KMS-11 (cell line): ENCODE results near the gene HMG20A.

Experiments
- H2AFZ ChIP-seq: fragments of 200-600 bp; sonication (generic); 2 replicates; pipeline ENCODE4 v1.6.1; 2016; ENCODE audit warnings: antibody characterized with exemption, mixed run types, low read depth
- H3K27ac ChIP-seq: fragments of 200-600 bp; sonication (generic); 2 replicates; pipeline ENCODE4 v1.6.1; 2016; ENCODE audit warnings: mild to moderate bottlenecking, mixed run types
- H3K27me3 ChIP-seq: fragments of 200-600 bp; sonication (generic); 2 replicates; pipeline ENCODE4 v1.6.1; 2017; ENCODE audit warnings: mild to moderate bottlenecking, low read depth, mixed run types, moderate library complexity; ENCODE audit not compliant: insufficient read depth
- H3K36me3 ChIP-seq: fragments of 200-600 bp; sonication (generic); 2 replicates; pipeline ENCODE4 v1.6.1; 2017; ENCODE audit warnings: mild to moderate bottlenecking, mixed run types; ENCODE audit not compliant: insufficient read depth
- H3K4me1 ChIP-seq: fragments of 200-600 bp; sonication (generic); 2 replicates; pipeline ENCODE4 v1.6.1; 2016; ENCODE audit warnings: mild to moderate bottlenecking, low read depth, mixed run types; ENCODE audit not compliant: poor library complexity, severe bottlenecking
- H3K4me2 ChIP-seq: fragments of 200-600 bp; sonication (generic); 2 replicates; pipeline ENCODE4 v1.7.0; 2016; ENCODE audit warnings: mild to moderate bottlenecking, mixed run types
- H3K4me3 ChIP-seq: fragments of 200-600 bp; sonication (generic); IDR thresholded peaks from 2 replicates; pipeline ENCODE4 v1.6.1; 2017; ENCODE audit warnings: low read depth, low read length, mixed read lengths; ENCODE audit not compliant: insufficient read depth
- H3K79me2 ChIP-seq: fragments of 200-600 bp; sonication (generic); 2 replicates; pipeline ENCODE4 v1.6.1; 2016; ENCODE audit warnings: low read depth, mixed run types; ENCODE audit not compliant: insufficient read depth
- H3K9ac ChIP-seq: fragments of 200-600 bp; sonication (generic); 2 replicates; pipeline ENCODE4 v1.6.1; 2016; ENCODE audit warnings: mild to moderate bottlenecking, mixed run types
- H4K20me1 ChIP-seq: fragments of 200-600 bp; sonication (generic); 2 replicates; pipeline ENCODE4 v1.6.1; 2016; ENCODE audit warnings: mild to moderate bottlenecking, mixed run types; ENCODE audit not compliant: insufficient read depth
- CTCF ChIP-seq: fragments of 200-600 bp; sonication (generic); conservative IDR thresholded peaks from 2 replicates; pipeline ENCODE4 v1.6.1; 2017; ENCODE audit warnings: low read depth, mild to moderate bottlenecking, antibody characterized with exemption, low read length, moderate library complexity, mixed read lengths

The HMG20A gene

GRCh38 chr15:77532846-77533245 lies 112.2 kb downstream of the HMG20A start:
- Histone ChIP-seq H3K4me3 (no peak overlapping the region), H4K20me1 (no peaks in the 10 kb centered on the region), H3K4me2 (no peak overlapping the region), H3K79me2 (no peaks in the 10 kb centered on the region), H3K27me3 (peaks cover 24% of the 10 kb centered on the region; the same call in 1 of the 2 replicates), H3K27ac (no peak overlapping the region), H3K36me3 (no peaks in the 10 kb centered on the region), H2AFZ (no peak overlapping the region), H3K4me1 (no peaks in the 10 kb centered on the region), H3K9ac (no peak overlapping the region)
- no peak for TF ChIP-seq CTCF

GRCh38 chr15:77533578-77534430 lies 113.1 kb downstream of the HMG20A start:
- Histone ChIP-seq H3K79me2 (no peaks in the 10 kb centered on the region), H3K9ac (no peak overlapping the region), H3K4me3 (no peak overlapping the region), H3K27me3 (peaks cover 24% of the 10 kb centered on the region; the same call in 1 of the 2 replicates), H3K27ac (no peak overlapping the region), H3K4me1 (no peaks in the 10 kb centered on the region), H4K20me1 (no peaks in the 10 kb centered on the region), H2AFZ (no peak overlapping the region), H3K36me3 (no peaks in the 10 kb centered on the region), H3K4me2 (no peak overlapping the region)
- no peak for TF ChIP-seq CTCF
